CD4-positive, alpha-beta T cell (primary cell): ENCODE data around the gene MAP7D2. TPM values are rescaled to one million over a fixed set of nuclear protein-coding genes. Genes with fewer than 3 reads are reported as not detected.

Source experiments
- ATAC-seq: fragments of 200-7000 bp; cut with Tn5 transposase; one replicate; pipeline ENCODE4 v1.10.0; 2022; ENCODE audit warnings: mild to moderate bottlenecking; ENCODE audit not compliant: poor library complexity
- CTCF ChIA-PET: fragments of 350-600 bp; sonication (Branson Sonifier 250); formaldehyde crosslinking; loops from one replicate; lab custom pipeline; 2021; ENCODE audit warnings: antibody characterized with exemption, inconsistent platforms; lab: Charles Lee
- POLR2A ChIA-PET: fragments of 350-600 bp; sonication (Branson Sonifier 250); formaldehyde crosslinking; loops from one replicate; lab custom pipeline; 2021; ENCODE audit warnings: antibody characterized with exemption, inconsistent platforms; lab: Charles Lee
- DNase-seq, 14 experiments: peaks; one replicate each; pipeline ENCODE4 v3.0.0-alpha.2; 2013 to 2020; ENCODE audit warnings: mixed read lengths in 2 of 14
- H3K27ac ChIP-seq, 2 donors: one replicate each; pipeline versions ENCODE4 v1.5.1 to v1.7.0; 2013; ENCODE audit warnings: low read length in 2 of 2, low read depth in 1 of 2, mild to moderate bottlenecking in 1 of 2
- H3K27me3 ChIP-seq, 2 experiments: 1 replicate in 1 of 2; 2 replicates in 1 of 2; pipeline versions ENCODE4 v1.6.1 to v1.7.0; 2013; ENCODE audit warnings: low read length in 2 of 2, control low read depth in 1 of 2, mild to moderate bottlenecking in 1 of 2, moderate library complexity in 1 of 2; ENCODE audit not compliant: insufficient read depth in 2 of 2, control insufficient read depth in 1 of 2
- H3K36me3 ChIP-seq: one replicate; pipeline ENCODE4 v1.6.1; 2013; ENCODE audit warnings: low read length, control low read depth; ENCODE audit not compliant: insufficient read depth
- H3K4me1 ChIP-seq: one replicate; pipeline ENCODE4 v1.6.1; 2013; ENCODE audit warnings: low read length, control low read depth; ENCODE audit not compliant: insufficient read depth
- H3K4me3 ChIP-seq: one replicate; pipeline ENCODE4 v1.5.1; 2013; ENCODE audit warnings: mild to moderate bottlenecking, low read length, moderate library complexity
- H3K9me3 ChIP-seq, 2 experiments: 1 replicate in 1 of 2; 2 replicates in 1 of 2; pipeline versions ENCODE4 v1.6.1 to v1.7.0; 2013; ENCODE audit warnings: low read length in 2 of 2, mild to moderate bottlenecking in 2 of 2, control low read depth in 1 of 2, moderate library complexity in 1 of 2; ENCODE audit not compliant: control insufficient read depth in 1 of 2, insufficient read depth in 1 of 2
- H3K27ac Mint-ChIP-seq: one replicate; pipeline ENCODE4 v1.8.0; 2020; ENCODE audit warnings: mixed read lengths
- H3K27me3 Mint-ChIP-seq: one replicate; pipeline ENCODE4 v1.8.0; 2021; ENCODE audit warnings: mixed read lengths
- H3K36me3 Mint-ChIP-seq: one replicate; pipeline ENCODE4 v1.8.0; 2021; ENCODE audit warnings: low read depth, mixed read lengths
- H3K4me1 Mint-ChIP-seq: one replicate; pipeline ENCODE4 v1.8.0; 2021; ENCODE audit warnings: low read depth, mixed read lengths
- H3K4me3 Mint-ChIP-seq: one replicate; pipeline ENCODE4 v1.8.0; 2020; ENCODE audit warnings: mild to moderate bottlenecking, mixed read lengths
- H3K9me3 Mint-ChIP-seq: one replicate; pipeline ENCODE4 v1.8.0; 2020; ENCODE audit warnings: mixed read lengths
- intact Hi-C, 2 experiments: fragments of 100-400 bp; cut with DNase I in 1 of 2; cut with micrococcal nuclease in 1 of 2; formaldehyde crosslinking; loops; one replicate each; pipeline versions ENCODE4 v1.15.1 to v1.9.0; 2023 to 2025; cut with DNase I, micrococcal nuclease
- total RNA-seq, 174 experiments: library from RNA in 2 of 174; stranded (reverse) in 2 of 174; gene quantifications; one replicate each; pipeline ENCODE4 v1.2.3 and lab custom pipeline; 2021 to 2026
- TF ChIP-seq, protein P1 (sequence below): fragments of 200-600 bp; IDR thresholded peaks from one replicate; pipeline ENCODE4 v1.8.0; 2022; ENCODE audit warnings: antibody characterized with exemption, mild to moderate bottlenecking

Gene MAP7D2
- total RNA-seq, 2 experiments from 2014 or later = 0.11 to 0.17 TPM

DNA sequence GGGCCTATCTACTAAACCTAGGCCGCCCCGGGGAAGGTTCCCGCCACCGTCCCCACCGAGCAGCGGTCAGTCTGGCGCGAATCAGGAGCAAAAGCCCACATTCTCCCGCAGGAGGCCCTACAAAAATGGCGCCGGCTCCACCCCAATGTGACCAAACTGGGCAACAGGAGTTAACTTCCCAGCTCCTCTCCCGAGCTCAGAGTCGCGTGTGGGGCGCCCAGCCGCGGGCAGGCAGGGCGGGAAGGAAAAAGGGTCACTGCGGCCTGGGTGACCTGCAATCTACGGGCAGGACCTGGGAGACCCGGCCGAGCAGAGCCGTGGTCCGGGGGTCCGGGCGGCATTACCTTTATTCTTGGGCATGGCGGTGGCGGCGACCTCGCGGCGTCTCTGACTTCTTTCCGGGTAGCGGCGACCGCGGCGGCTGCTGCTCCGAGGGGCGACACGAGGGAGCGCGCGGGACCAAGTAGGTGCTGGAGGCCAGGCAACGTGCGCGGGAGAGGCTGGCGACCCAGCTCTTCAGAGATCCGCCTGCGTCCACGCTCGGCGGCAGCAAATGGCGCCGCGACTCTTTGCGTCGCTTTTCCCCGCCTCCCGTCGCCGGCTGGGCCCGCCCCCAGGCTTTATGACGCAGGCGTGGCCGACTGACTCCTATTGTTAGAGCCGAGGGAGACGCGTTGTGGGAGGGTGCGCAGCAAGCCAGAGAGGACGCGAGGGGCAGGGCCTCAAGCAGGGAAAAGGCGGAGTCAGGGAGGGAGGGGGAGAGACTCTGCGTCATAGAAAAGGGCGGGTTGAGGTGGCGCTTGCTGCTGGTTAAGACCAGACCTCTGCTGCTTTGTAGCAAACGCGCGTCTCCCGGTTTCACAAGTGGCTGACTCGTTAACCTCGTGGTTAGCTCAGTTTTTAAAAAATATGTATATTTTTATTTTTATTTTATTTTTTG lies 24.8 kb upstream of the MAP7D2 start, which contains the start of gene EIF1AX:
EIF1AX (minus strand) TSS at position 558 of the 940 bp plus-strand sequence; CDS start at position 360, 198 bp downstream.
- H3K4me1 Mint-ChIP-seq = peaks cover 33% of the 10 kb centered on the region
- TF ChIP-seq, protein P1, sequence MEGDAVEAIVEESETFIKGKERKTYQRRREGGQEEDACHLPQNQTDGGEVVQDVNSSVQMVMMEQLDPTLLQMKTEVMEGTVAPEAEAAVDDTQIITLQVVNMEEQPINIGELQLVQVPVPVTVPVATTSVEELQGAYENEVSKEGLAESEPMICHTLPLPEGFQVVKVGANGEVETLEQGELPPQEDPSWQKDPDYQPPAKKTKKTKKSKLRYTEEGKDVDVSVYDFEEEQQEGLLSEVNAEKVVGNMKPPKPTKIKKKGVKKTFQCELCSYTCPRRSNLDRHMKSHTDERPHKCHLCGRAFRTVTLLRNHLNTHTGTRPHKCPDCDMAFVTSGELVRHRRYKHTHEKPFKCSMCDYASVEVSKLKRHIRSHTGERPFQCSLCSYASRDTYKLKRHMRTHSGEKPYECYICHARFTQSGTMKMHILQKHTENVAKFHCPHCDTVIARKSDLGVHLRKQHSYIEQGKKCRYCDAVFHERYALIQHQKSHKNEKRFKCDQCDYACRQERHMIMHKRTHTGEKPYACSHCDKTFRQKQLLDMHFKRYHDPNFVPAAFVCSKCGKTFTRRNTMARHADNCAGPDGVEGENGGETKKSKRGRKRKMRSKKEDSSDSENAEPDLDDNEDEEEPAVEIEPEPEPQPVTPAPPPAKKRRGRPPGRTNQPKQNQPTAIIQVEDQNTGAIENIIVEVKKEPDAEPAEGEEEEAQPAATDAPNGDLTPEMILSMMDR = no peak
- H3K36me3 Mint-ChIP-seq = peaks cover 27% of the 10 kb centered on the region
- peak within 1 kb of the TSS; percentile 88 for H3K27ac Mint-ChIP-seq
- Histone ChIP-seq H3K9me3 (no peaks in the 10 kb centered on the region), H3K27me3 (no peaks in the 10 kb centered on the region), H3K36me3 (peaks cover 12% of the 10 kb centered on the region), H3K27ac (peak within 1 kb of the TSS; percentile 64 to 75), H3K4me3 (peak within 1 kb of the TSS; percentile 92), H3K4me1 (peaks cover 13% of the 10 kb centered on the region)
- ATAC-seq (peak; percentile 98), DNase-seq (peak; percentile 89 to 99 (median 96))
- peak within 1 kb of the TSS; percentile 85 for H3K4me3 Mint-ChIP-seq
- intact Hi-C loops = loop anchor here in 1 of 2 experiments (2.0 kb wide), 1 partner anchor 123 kb away; no protein-coding TSS in a partner anchor
- no peaks in the 10 kb centered on the region for H3K27me3 Mint-ChIP-seq
- H3K9me3 Mint-ChIP-seq = no peaks in the 10 kb centered on the region
- ChIA-PET POLR2A (interaction anchor here (0.7 to 2.0 kb wide), 7 partner anchors 13 to 271 kb away, joined by 3 to 5 read pairs (median 3); partner anchors contain the start of gene RPS6KA3), CTCF (interaction anchor here (0.6 to 1.3 kb wide), 2 partner anchors 12 to 808 kb away, joined by 4 read pairs; no protein-coding TSS in a partner anchor)

DNA sequence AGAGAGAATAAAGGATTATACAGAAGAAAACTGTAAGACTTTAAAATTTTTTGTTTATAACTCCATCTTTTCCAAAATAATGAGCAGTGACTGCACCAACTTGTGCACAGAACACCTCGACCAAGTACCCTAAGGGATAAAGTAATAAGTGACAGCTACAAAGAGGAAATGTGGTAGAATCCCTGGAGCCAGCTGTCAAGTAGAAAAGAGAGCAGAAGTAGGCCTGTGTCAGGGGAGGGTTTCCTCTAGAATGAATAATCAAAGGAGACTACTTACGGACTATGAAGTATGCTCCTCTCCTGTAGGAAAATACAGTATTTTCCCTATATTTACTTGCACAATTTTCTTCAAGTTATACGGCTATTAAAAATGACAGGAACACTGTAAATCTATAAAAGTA lies 23.7 kb upstream of the MAP7D2 start:
- CTCF ChIA-PET = no interaction called here
- no peaks in the 10 kb centered on the region for H3K9me3 ChIP-seq
- intact Hi-C loops = no loop called here
- TF ChIP-seq, protein P1 = no peak
- peak overlapping the region; percentile 92 for H3K4me3 ChIP-seq
- H3K4me1 ChIP-seq = peaks cover 13% of the 10 kb centered on the region
- H3K4me1 Mint-ChIP-seq = peaks cover 45% of the 10 kb centered on the region
- no peak for ATAC-seq
- peak overlapping the region; percentile 85 for H3K4me3 Mint-ChIP-seq
- peak in 1 of 14 experiments; percentile 9 for DNase-seq
- no peaks in the 10 kb centered on the region for H3K27me3 Mint-ChIP-seq
- H3K9me3 Mint-ChIP-seq = no peaks in the 10 kb centered on the region
- POLR2A ChIA-PET = interaction anchor here (2.0 kb wide), 1 partner anchor 273 kb away, joined by 5 read pairs; no protein-coding TSS in a partner anchor
- peaks cover 23% of the 10 kb centered on the region for H3K36me3 ChIP-seq
- no peaks in the 10 kb centered on the region for H3K27me3 ChIP-seq
- peak overlapping the region; percentile 88 for H3K27ac Mint-ChIP-seq
- H3K27ac ChIP-seq = no peak overlapping the region
- H3K36me3 Mint-ChIP-seq = peaks cover 38% of the 10 kb centered on the region

DNA sequence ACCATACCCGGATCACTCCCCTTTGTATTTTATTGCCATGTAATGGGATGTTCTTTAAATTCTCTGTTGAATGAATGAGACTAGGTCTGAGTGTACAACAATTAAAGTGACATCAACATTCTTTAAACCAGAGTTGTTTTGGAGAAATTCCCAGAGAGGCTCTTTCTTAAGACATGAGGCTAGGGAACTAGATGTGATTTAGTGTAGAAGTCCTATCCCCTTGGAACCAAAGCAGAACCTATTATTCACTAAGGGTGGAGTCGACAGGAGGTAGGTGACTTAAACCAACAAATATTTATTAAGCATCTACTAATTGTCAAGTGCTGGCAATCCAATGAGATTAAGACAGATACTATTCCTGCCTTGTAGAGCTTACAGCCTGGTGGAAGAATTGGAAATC lies 23.3 kb upstream of the MAP7D2 start:
- H3K4me1 Mint-ChIP-seq = peaks cover 45% of the 10 kb centered on the region
- no peaks in the 10 kb centered on the region for H3K27me3 Mint-ChIP-seq
- CTCF ChIA-PET = no interaction called here

More for the DNA sequence above, 23.3 kb upstream of the MAP7D2 start:
- Histone ChIP-seq H3K9me3 (no peaks in the 10 kb centered on the region), H3K36me3 (peaks cover 27% of the 10 kb centered on the region), H3K27ac (no peak overlapping the region), H3K27me3 (no peaks in the 10 kb centered on the region), H3K4me3 (peak overlapping the region; percentile 92), H3K4me1 (peaks cover 13% of the 10 kb centered on the region)
- DNase-seq (no peak), ATAC-seq (no peak)
- TF ChIP-seq, protein P1 = no peak
- peaks cover 42% of the 10 kb centered on the region for H3K36me3 Mint-ChIP-seq
- intact Hi-C loops = loop anchor here in 1 of 2 experiments (10.0 kb wide), 1 partner anchor 155 kb away; no protein-coding TSS in a partner anchor
- H3K9me3 Mint-ChIP-seq = no peaks in the 10 kb centered on the region
- POLR2A ChIA-PET = no interaction called here
- peak overlapping the region; percentile 85 for H3K4me3 Mint-ChIP-seq
- peak overlapping the region; percentile 88 for H3K27ac Mint-ChIP-seq
